Measurements from ENCODE around the gene EXOSC7. TPM values are rescaled to one million over a fixed set of nuclear protein-coding genes. Genes with fewer than 3 reads are reported as not detected.

The EXOSC7 gene
- total and polyA plus RNA-seq, 9 of the 15 experiments (the other 6 are each of a cell fraction or from before 2014, with no cell fraction given): 88.5 to 237 (median 112) TPM

DNA sequence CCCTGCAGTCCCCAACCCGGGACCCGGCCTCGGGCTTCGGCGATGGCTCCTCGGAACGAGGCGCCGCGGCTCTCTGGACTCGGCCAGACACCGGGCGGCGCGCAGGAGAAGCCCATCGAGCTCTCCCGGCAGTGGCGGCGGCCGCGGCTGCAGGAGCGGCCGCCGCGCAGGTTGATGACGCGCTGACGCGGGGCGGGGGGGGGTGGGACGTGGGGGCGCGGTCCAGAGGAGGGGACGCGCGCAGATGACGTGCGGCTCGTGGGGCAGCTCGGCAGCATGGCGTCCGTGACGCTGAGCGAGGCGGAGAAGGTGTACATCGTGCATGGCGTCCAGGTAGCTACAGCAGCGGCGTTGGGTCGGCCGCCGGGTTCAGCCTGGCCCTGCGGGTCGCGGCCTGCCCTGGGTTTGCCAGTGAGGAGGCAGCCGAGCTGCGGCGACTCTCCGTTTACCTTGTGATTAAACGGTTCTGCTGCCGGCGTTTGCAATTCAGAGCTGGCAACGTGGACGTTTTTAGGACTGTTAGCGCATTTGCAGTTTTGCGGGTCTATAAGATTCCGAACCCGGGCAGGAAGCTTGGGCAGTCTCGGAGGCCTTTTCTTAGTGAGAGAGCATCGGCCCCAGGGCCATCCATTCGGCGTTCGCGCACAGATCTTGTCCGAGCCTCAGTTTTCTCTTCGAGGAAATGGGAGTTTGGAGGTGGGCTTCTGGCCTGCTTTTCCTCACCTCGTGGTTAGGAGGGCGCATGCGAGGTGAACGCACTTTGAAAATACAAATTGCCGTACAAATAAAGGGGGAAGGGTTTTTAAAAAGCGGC lies at the start of gene EXOSC7, which contains the start of gene ZDHHC3 (continued):
- no peak for TF ChIP-seq ZNF696 (CRISPR knock-in tag; conservative IDR thresholded peaks at IDR 0.05)
- no peak for TF ChIP-seq DNMT1 (IDR thresholded peaks at IDR 0.05)
- TF ChIP-seq MYNN (IDR thresholded peaks at IDR 0.05): no peak
- no peak for TF ChIP-seq MYNN (CRISPR knock-in tag; IDR thresholded peaks at IDR 0.05)
- TF ChIP-seq CAMTA2 (CRISPR knock-in tag; conservative IDR thresholded peaks at IDR 0.05): no peak
- peak; percentile 88 for TF ChIP-seq ATF1 (CRISPR knock-in tag; IDR thresholded peaks at IDR 0.05)
- TF ChIP-seq ATF1 (tag; IDR thresholded peaks at IDR 0.05): peak; percentile 97
- TF ChIP-seq ZBTB7A (IDR thresholded peaks at IDR 0.05; ENCODE audit: borderline replicate concordance, control insufficient read depth, low read depth, low read length): no peak; the same call in 1 of the 2 replicates
- TF ChIP-seq, protein P1, sequence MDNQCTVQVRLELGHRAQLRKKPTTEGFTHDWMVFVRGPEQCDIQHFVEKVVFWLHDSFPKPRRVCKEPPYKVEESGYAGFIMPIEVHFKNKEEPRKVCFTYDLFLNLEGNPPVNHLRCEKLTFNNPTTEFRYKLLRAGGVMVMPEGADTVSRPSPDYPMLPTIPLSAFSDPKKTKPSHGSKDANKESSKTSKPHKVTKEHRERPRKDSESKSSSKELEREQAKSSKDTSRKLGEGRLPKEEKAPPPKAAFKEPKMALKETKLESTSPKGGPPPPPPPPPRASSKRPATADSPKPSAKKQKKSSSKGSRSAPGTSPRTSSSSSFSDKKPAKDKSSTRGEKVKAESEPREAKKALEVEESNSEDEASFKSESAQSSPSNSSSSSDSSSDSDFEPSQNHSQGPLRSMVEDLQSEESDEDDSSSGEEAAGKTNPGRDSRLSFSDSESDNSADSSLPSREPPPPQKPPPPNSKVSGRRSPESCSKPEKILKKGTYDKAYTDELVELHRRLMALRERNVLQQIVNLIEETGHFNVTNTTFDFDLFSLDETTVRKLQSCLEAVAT (IDR thresholded peaks at IDR 0.05): no peak
- TF ChIP-seq, protein P2, sequence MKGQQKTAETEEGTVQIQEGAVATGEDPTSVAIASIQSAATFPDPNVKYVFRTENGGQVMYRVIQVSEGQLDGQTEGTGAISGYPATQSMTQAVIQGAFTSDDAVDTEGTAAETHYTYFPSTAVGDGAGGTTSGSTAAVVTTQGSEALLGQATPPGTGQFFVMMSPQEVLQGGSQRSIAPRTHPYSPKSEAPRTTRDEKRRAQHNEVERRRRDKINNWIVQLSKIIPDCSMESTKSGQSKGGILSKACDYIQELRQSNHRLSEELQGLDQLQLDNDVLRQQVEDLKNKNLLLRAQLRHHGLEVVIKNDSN (CRISPR knock-in tag; IDR thresholded peaks at IDR 0.05): peak; percentile 31; the same call in 1 of the 2 replicates
- TF ChIP-seq RB1 (IDR thresholded peaks at IDR 0.05; ENCODE audit: low read depth): peak; percentile 74; the same call in 1 of the 2 replicates
- no peak for TF ChIP-seq ZKSCAN3 (CRISPR knock-in tag; IDR thresholded peaks at IDR 0.05)
- TF ChIP-seq MYC (IDR thresholded peaks at IDR 0.05; ENCODE audit: low read depth, low read length): peak; percentile 83
- peak; percentile 91; the same call in 1 of the 2 replicates for TF ChIP-seq MYC (CRISPR knock-in tag; IDR thresholded peaks at IDR 0.05; ENCODE audit: borderline replicate concordance, low read depth)
- TF ChIP-seq, protein P3, sequence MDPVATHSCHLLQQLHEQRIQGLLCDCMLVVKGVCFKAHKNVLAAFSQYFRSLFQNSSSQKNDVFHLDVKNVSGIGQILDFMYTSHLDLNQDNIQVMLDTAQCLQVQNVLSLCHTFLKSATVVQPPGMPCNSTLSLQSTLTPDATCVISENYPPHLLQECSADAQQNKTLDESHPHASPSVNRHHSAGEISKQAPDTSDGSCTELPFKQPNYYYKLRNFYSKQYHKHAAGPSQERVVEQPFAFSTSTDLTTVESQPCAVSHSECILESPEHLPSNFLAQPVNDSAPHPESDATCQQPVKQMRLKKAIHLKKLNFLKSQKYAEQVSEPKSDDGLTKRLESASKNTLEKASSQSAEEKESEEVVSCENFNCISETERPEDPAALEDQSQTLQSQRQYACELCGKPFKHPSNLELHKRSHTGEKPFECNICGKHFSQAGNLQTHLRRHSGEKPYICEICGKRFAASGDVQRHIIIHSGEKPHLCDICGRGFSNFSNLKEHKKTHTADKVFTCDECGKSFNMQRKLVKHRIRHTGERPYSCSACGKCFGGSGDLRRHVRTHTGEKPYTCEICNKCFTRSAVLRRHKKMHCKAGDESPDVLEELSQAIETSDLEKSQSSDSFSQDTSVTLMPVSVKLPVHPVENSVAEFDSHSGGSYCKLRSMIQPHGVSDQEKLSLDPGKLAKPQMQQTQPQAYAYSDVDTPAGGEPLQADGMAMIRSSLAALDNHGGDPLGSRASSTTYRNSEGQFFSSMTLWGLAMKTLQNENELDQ (CRISPR knock-in tag; IDR thresholded peaks at IDR 0.05; ENCODE audit: borderline replicate concordance): no peak
- no peak for TF ChIP-seq CHCHD3 (CRISPR knock-in tag; IDR thresholded peaks at IDR 0.05)
- TF ChIP-seq CTBP1 (IDR thresholded peaks at IDR 0.05; ENCODE audit: borderline replicate concordance): no peak
- TF ChIP-seq POLR2G (IDR thresholded peaks at IDR 0.05; ENCODE audit: low read depth, low read length): peak; percentile 96
- TF ChIP-seq TGIF2 (CRISPR knock-in tag; IDR thresholded peaks at IDR 0.05): no peak
- TF ChIP-seq HLTF (IDR thresholded peaks at IDR 0.05): no peak
- no peak for TF ChIP-seq NELFE (IDR thresholded peaks at IDR 0.05; ENCODE audit: insufficient read depth, insufficient read length)
- no peak for TF ChIP-seq MCM7 (IDR thresholded peaks at IDR 0.05)
- no peak for TF ChIP-seq RFX1 (IDR thresholded peaks at IDR 0.05)
- no peak for TF ChIP-seq IRF2 (CRISPR knock-in tag; IDR thresholded peaks at IDR 0.05)
- no peak for TF ChIP-seq PPARD (CRISPR knock-in tag; IDR thresholded peaks at IDR 0.05)
- TF ChIP-seq THRAP3 (IDR thresholded peaks at IDR 0.05; ENCODE audit: borderline replicate concordance): no peak

Data from K562 (cell line).